ENCODE results near the gene CCDC3.

CCDC3 gene

DNA sequence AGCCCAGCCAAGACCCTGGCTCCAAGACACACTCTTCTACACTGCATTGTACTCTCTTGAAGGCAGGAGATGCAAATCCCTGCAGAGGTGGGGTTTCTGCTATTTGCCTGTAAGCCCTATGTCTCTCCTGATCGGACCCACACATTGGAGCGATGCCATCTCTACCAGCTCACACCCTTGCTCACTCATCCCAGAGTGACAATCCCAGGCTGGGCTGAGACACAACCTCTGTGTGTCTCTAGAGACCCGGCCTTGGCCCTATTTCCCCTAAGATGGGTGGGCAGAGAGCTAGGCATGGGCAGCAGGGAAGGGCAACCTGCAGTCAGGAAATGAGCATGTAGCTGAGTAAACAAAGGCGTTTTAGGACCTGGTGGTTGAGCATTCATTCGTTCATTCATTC is 25.6 kb downstream of the CCDC3 start:
- Histone ChIP-seq H3K27me3 (ENCODE audit: control insufficient read depth in 1 of 2, insufficient read depth in 2 of 2, low read length in 2 of 2) (peaks cover 2 to 9% of the 10 kb centered on the region in 2 donors), H3K9ac (ENCODE audit: low read length in 2 of 2) (no peak overlapping the region), H3K4me1 (ENCODE audit: control insufficient read depth, insufficient read depth, low read length) (no peaks in the 10 kb centered on the region), H3K4me3 (ENCODE audit: low read length in 2 of 2) (no peak overlapping the region), H3K36me3 (ENCODE audit: control insufficient read depth in 2 of 2, insufficient read depth in 2 of 2, low read length in 2 of 2) (no peaks in the 10 kb centered on the region), H3K9me3 (ENCODE audit: control insufficient read depth in 2 of 2, low read length in 2 of 2) (no peaks in the 10 kb centered on the region), H3K27ac (ENCODE audit: low read length) (no peak overlapping the region)

DNA sequence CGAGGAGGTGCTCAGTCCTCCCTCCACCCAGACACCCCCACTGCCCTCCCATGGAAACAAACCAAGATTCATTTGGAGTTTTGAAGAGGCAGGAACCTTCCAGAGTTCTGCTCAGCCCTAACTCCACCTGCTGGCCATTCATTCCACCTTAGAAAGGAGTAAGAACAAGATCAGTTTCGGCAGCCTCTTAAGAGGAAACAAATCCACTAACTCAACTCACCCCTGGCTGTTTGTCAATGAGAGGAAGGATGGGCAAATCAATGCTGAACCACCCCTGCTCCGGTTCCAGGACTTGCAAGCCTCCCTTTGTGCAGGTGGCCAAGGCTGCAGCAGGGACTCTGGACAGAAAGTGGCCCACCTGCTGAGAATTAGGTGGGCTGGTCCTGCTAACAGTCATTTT is 26.2 kb downstream of the CCDC3 start:
- Histone ChIP-seq H3K27me3 (ENCODE audit: control insufficient read depth in 1 of 2, insufficient read depth in 2 of 2, low read length in 2 of 2) (peaks cover 0 to 7% of the 10 kb centered on the region in 2 donors), H3K4me3 (ENCODE audit: low read length in 2 of 2) (no peak overlapping the region), H3K4me1 (ENCODE audit: control insufficient read depth, insufficient read depth, low read length) (no peaks in the 10 kb centered on the region), H3K27ac (ENCODE audit: low read length) (no peak overlapping the region), H3K9ac (ENCODE audit: low read length in 2 of 2) (no peak overlapping the region), H3K9me3 (ENCODE audit: control insufficient read depth in 2 of 2, low read length in 2 of 2) (no peaks in the 10 kb centered on the region), H3K36me3 (ENCODE audit: control insufficient read depth in 2 of 2, insufficient read depth in 2 of 2, low read length in 2 of 2) (no peaks in the 10 kb centered on the region)

DNA sequence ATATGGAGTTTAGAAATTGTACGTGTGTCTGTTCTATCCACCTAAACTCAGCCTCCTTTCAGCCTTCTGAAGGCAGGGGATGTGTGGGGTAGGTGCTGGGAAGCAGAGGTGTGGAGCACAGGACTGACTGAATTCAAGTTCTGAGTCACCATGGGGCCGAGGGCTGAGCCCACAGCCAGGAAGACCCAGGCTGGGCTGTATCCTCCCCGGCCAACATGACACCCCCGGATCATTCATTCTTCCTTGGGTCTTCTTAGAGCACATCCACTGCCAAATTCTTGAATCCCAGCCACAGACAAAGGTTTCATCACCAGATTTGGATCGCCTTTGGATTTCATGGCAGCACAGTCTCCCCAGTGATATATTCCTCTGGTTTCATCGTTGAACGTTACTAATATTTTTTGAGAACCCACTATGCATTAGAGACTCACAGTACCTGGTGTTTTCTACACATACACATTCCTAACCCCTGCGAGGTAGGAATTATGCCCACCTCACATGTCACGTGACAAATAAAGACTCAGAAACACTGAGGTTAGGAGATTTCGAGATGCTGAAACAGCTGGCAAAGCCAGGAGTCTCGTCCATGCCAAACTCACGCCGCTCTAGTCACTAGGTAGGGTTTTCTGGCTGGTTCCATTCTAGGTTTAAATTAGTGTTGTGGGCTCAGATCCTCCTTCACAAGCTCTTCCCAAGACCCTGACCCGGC is 26.9 kb downstream of the CCDC3 start:
- no peak overlapping the region for H3K27ac ChIP-seq (ENCODE audit: low read length)
- H3K27me3 ChIP-seq (ENCODE audit: control insufficient read depth in 1 of 2, insufficient read depth in 2 of 2, low read length in 2 of 2): peaks cover 0 to under 1% of the 10 kb centered on the region in 2 donors
- H3K4me1 ChIP-seq (ENCODE audit: control insufficient read depth, insufficient read depth, low read length): no peaks in the 10 kb centered on the region
- H3K4me3 ChIP-seq (ENCODE audit: low read length in 2 of 2): no peak overlapping the region
- H3K9ac ChIP-seq (ENCODE audit: low read length in 2 of 2): no peak overlapping the region
- no peaks in the 10 kb centered on the region for H3K36me3 ChIP-seq (ENCODE audit: control insufficient read depth in 2 of 2, insufficient read depth in 2 of 2, low read length in 2 of 2)
- no peaks in the 10 kb centered on the region for H3K9me3 ChIP-seq (ENCODE audit: control insufficient read depth in 2 of 2, low read length in 2 of 2)

DNA sequence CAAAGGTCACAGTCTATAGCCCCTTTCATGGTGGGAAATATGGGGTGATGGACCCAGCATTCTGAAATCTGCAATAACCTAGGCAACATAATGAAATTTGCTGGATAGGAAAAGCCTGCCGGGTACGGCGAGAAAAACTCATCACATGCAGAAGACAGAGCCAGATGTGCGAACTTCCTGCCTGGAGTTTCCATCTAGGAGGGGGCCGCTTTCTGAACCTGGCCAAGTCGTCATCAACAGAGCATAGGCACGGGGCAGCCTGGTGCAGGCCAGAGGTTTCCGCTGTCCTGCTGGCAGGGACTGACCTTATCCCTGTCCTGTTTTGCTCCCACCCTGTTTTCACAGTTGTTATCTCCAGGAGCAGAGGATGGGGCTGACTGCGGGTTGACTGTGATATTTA is 27.4 kb downstream of the CCDC3 start:
- Histone ChIP-seq H3K27ac (ENCODE audit: low read length) (no peak overlapping the region), H3K36me3 (ENCODE audit: control insufficient read depth in 2 of 2, insufficient read depth in 2 of 2, low read length in 2 of 2) (no peaks in the 10 kb centered on the region), H3K9me3 (ENCODE audit: control insufficient read depth in 2 of 2, low read length in 2 of 2) (no peaks in the 10 kb centered on the region), H3K9ac (ENCODE audit: low read length in 2 of 2) (no peak overlapping the region), H3K4me1 (ENCODE audit: control insufficient read depth, insufficient read depth, low read length) (no peaks in the 10 kb centered on the region), H3K27me3 (ENCODE audit: control insufficient read depth in 1 of 2, insufficient read depth in 2 of 2, low read length in 2 of 2) (no peaks in the 10 kb centered on the region), H3K4me3 (ENCODE audit: low read length in 2 of 2) (no peak overlapping the region)

DNA sequence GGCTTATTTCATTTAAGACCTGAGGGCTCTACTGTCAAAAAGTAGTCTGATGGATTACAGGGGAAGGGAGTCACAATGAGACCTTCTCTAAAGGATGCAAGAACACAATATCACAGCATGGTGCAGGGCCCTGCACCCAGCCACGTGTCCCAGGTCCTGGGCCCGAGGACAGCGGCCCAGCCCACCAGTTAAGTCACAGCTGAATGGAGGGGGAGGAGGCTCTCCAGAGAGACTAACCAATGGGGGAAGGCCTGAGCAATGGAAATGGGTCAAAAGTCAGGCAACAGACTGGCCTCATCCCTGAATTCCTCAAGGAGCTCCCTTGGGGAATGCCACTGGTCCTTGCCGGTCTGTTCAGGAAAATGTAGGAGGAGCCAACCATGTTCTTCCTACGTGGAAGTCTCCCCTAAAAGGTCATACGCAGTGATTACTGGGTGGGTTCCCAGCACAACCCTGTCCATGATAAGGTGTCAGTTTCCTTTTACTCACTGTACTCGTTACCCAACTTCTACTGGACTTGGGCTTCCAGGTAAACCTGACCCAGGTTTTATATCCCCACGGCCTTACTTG is 28.3 kb downstream of the CCDC3 start:
- Histone ChIP-seq H3K27me3 (ENCODE audit: control insufficient read depth in 1 of 2, insufficient read depth in 2 of 2, low read length in 2 of 2) (no peaks in the 10 kb centered on the region), H3K4me1 (ENCODE audit: control insufficient read depth, insufficient read depth, low read length) (no peaks in the 10 kb centered on the region)

DNA sequence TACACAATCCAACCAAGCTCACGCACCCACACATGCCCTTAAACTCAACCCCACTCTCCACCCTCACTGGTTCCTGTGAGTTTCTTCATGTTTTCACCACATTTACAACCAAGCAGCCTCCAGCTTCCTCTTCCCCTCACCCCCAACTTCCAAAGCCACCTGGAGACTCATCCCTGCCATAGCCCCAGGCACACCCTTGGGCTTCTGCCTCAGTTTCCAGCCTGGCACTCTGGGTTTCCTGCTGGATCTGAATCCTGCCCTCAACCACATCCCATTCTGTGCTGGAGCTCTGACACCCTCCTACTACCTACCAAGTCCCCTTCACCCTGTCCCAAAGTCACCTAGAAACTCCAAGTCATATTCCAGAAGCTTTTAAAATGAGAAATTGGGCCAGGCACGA is 29.4 kb downstream of the CCDC3 start:
- Histone ChIP-seq H3K27ac (ENCODE audit: low read length) (no peak overlapping the region), H3K4me1 (ENCODE audit: control insufficient read depth, insufficient read depth, low read length) (no peaks in the 10 kb centered on the region), H3K36me3 (ENCODE audit: control insufficient read depth in 2 of 2, insufficient read depth in 2 of 2, low read length in 2 of 2) (no peaks in the 10 kb centered on the region), H3K4me3 (ENCODE audit: low read length in 2 of 2) (no peak overlapping the region), H3K27me3 (ENCODE audit: control insufficient read depth in 1 of 2, insufficient read depth in 2 of 2, low read length in 2 of 2) (no peaks in the 10 kb centered on the region), H3K9me3 (ENCODE audit: control insufficient read depth in 2 of 2, low read length in 2 of 2) (no peaks in the 10 kb centered on the region), H3K9ac (ENCODE audit: low read length in 2 of 2) (no peak overlapping the region)

More for the DNA sequence above, 28.3 kb downstream of the CCDC3 start:
- Histone ChIP-seq H3K9ac (ENCODE audit: low read length in 2 of 2) (no peak overlapping the region), H3K36me3 (ENCODE audit: control insufficient read depth in 2 of 2, insufficient read depth in 2 of 2, low read length in 2 of 2) (no peaks in the 10 kb centered on the region), H3K27ac (ENCODE audit: low read length) (no peak overlapping the region), H3K9me3 (ENCODE audit: control insufficient read depth in 2 of 2, low read length in 2 of 2) (no peaks in the 10 kb centered on the region), H3K4me3 (ENCODE audit: low read length in 2 of 2) (no peak overlapping the region)

DNA sequence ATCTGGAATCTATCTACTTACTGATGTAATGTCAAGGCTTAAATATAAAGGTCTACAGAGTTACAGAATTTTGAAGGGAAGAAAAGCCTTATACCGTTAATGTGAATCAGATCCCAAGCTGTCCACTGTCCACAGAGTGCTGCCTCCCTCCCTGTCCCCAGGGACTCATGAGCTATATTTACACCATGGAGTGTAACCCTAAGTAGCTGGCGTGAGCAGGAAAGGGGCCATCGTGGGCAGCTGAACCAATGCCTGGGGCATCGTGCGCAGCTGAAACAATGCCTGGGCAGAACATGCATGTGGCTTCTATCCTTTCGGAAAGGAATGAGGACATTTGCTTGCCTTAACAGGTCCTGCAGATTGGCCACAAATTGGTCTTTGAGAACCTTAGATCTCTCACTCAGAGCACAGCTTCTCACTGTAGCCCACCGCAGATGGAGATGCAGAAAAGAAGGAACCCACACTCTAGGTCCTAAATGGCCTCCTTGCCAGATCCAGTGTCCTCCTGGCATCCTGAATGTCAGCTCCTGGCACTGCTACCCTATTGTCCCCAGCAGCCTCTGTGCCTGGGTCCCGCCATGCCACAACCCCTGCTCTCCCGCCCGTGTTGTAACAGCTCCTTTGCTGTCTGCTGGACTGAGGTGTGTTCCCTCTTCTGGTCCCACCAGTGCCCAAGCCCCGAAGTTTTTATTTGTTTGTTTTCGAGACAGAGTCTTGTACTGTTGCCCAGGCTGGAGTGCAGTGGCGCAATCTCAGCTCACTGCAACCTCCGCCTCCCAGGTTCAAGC is 30.3 kb downstream of the CCDC3 start:
- Histone ChIP-seq H3K27ac (ENCODE audit: low read length) (no peak overlapping the region), H3K9ac (ENCODE audit: low read length in 2 of 2) (no peak overlapping the region)

DNA sequence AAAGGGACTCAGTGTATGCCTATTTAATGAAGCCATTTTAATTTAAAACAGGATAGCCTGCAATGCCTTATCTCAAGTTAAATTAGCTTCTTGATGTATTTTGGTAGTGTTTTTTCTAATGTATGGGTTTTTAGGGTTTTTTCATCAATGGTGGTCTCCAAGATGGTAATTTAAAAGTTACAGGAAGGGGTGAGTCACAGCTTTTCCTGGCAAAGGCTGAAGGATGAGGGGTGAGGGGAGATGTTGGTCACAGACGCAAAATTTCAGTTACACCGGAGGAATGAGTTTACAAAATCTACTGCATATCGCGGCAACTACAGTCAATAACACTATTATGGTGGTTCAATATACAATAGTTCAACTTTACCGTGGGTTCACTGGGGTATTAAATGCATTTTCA is 31.6 kb downstream of the CCDC3 start:
- H3K27me3 ChIP-seq (ENCODE audit: control insufficient read depth in 1 of 2, insufficient read depth in 2 of 2, low read length in 2 of 2): no peaks in the 10 kb centered on the region
- no peak overlapping the region for H3K9ac ChIP-seq (ENCODE audit: low read length in 2 of 2)
- H3K4me1 ChIP-seq (ENCODE audit: control insufficient read depth, insufficient read depth, low read length): no peaks in the 10 kb centered on the region
- H3K9me3 ChIP-seq (ENCODE audit: control insufficient read depth in 2 of 2, low read length in 2 of 2): peaks cover 0 to 3% of the 10 kb centered on the region in 2 donors
- no peak overlapping the region for H3K27ac ChIP-seq (ENCODE audit: low read length)
- no peaks in the 10 kb centered on the region for H3K36me3 ChIP-seq (ENCODE audit: control insufficient read depth in 2 of 2, insufficient read depth in 2 of 2, low read length in 2 of 2)
- H3K4me3 ChIP-seq (ENCODE audit: low read length in 2 of 2): no peak overlapping the region

More for the DNA sequence above, 30.3 kb downstream of the CCDC3 start:
- peaks cover 0 to 3% of the 10 kb centered on the region in 2 donors for H3K9me3 ChIP-seq (ENCODE audit: control insufficient read depth in 2 of 2, low read length in 2 of 2)
- no peak overlapping the region for H3K4me3 ChIP-seq (ENCODE audit: low read length in 2 of 2)
- H3K4me1 ChIP-seq (ENCODE audit: control insufficient read depth, insufficient read depth, low read length): no peaks in the 10 kb centered on the region
- no peaks in the 10 kb centered on the region for H3K27me3 ChIP-seq (ENCODE audit: control insufficient read depth in 1 of 2, insufficient read depth in 2 of 2, low read length in 2 of 2)
- no peaks in the 10 kb centered on the region for H3K36me3 ChIP-seq (ENCODE audit: control insufficient read depth in 2 of 2, insufficient read depth in 2 of 2, low read length in 2 of 2)

DNA sequence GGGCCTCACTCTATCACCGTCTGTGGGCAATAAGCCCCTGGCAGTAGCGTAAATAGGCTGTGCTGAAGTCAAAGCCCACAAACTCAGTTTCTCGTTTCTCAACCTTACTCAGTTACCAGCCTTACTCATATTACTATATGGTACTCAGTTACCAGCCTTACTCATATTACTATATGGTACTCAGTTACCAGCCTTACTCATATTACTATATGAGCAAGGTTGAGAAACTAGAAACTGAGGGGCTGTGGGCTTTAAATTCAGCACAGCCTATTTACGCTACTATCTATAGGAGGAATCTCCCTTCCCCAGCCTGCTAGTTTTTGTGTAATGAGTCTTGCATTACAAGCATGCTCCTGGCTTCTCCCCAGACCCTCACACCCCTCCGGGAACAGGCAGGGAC is 35.4 kb downstream of the CCDC3 start:
- Histone ChIP-seq H3K36me3 (ENCODE audit: control insufficient read depth in 2 of 2, insufficient read depth in 2 of 2, low read length in 2 of 2) (no peaks in the 10 kb centered on the region), H3K9ac (ENCODE audit: low read length in 2 of 2) (no peak overlapping the region), H3K27ac (ENCODE audit: low read length) (no peak overlapping the region), H3K27me3 (ENCODE audit: control insufficient read depth in 1 of 2, insufficient read depth in 2 of 2, low read length in 2 of 2) (peaks cover 0 to under 1% of the 10 kb centered on the region in 2 donors), H3K4me1 (ENCODE audit: control insufficient read depth, insufficient read depth, low read length) (no peaks in the 10 kb centered on the region), H3K9me3 (ENCODE audit: control insufficient read depth in 2 of 2, low read length in 2 of 2) (peaks cover 0 to 3% of the 10 kb centered on the region in 2 donors), H3K4me3 (ENCODE audit: low read length in 2 of 2) (no peak overlapping the region)

DNA sequence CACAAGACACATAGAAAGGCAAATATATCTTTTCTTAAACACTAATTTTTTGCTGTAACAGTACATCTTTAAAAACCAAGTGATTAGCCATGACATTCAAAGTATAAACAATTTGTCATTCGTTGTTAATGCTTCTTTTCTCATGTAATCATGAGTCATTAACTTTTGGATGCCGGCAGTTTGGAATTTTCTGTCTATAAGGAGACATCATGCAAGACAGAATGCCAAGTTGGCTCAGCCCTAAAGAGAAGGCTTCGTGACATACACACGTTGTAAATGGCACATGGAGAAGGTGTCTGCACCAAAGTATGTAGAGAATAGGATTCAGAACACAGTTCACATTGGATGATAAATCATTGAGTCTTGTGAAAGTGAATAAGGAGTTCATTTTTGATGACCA is 35.9 kb downstream of the CCDC3 start:
- no peaks in the 10 kb centered on the region for H3K36me3 ChIP-seq (ENCODE audit: control insufficient read depth in 2 of 2, insufficient read depth in 2 of 2, low read length in 2 of 2)
- no peak overlapping the region for H3K4me3 ChIP-seq (ENCODE audit: low read length in 2 of 2)
- peaks cover 0 to 3% of the 10 kb centered on the region in 2 donors for H3K9me3 ChIP-seq (ENCODE audit: control insufficient read depth in 2 of 2, low read length in 2 of 2)
- no peaks in the 10 kb centered on the region for H3K4me1 ChIP-seq (ENCODE audit: control insufficient read depth, insufficient read depth, low read length)
- H3K9ac ChIP-seq (ENCODE audit: low read length in 2 of 2): no peak overlapping the region
- H3K27me3 ChIP-seq (ENCODE audit: control insufficient read depth in 1 of 2, insufficient read depth in 2 of 2, low read length in 2 of 2): peaks cover 2 to 6% of the 10 kb centered on the region in 2 donors
- no peak overlapping the region for H3K27ac ChIP-seq (ENCODE audit: low read length)
